HG03354 (cell line): ENCODE measurements around the gene SLC38A10.
"Not testable (repeated sequence)": the region's sequence is repeated elsewhere in the genome, so short reads cannot be mapped to it uniquely, and the experiment has no call there.

Experiments used
- ATAC-seq: cut with Tn5 transposase; IDR thresholded peaks from one replicate; pipeline ENCODE4 v1.9.1; 2021; ENCODE audit warnings: mild to moderate bottlenecking; ENCODE audit not compliant: unreplicated experiment, poor library complexity, severe bottlenecking

The SLC38A10 gene

GRCh38 chr17:81314398-81315081 is 19.4 kb upstream of the SLC38A10 start:
- no peak for ATAC-seq

DNA sequence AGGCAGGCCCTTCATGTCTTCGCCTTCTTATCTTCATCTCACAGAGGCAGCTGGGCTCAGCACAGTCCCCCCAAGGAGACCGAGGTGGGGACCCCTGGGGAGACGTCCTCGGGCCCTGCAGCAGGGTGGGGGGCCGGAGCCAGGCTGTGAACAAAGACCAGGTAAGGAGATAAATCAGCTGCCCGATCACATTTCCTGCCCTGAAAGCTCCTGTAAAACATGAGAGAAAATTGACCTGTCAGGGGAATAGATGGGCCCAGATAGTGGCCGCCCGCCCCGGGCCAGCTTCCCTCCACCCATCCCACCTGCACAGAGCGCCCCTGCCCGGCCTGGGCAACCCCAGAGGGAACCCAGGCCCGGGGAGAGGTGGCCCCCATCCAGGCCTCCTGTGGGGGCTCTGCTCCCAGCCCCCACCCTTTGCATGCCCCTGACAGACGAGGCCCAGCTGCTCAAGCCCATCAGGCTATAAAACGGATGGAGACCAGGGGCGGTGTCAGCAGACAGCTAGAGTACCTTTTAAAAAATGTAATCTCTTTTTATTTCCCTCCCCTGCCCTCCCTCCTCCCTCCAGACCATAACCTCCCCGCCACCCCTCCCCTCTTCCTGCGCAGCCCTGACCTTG is 18.8 kb upstream of the SLC38A10 start:
- no peak for ATAC-seq

DNA sequence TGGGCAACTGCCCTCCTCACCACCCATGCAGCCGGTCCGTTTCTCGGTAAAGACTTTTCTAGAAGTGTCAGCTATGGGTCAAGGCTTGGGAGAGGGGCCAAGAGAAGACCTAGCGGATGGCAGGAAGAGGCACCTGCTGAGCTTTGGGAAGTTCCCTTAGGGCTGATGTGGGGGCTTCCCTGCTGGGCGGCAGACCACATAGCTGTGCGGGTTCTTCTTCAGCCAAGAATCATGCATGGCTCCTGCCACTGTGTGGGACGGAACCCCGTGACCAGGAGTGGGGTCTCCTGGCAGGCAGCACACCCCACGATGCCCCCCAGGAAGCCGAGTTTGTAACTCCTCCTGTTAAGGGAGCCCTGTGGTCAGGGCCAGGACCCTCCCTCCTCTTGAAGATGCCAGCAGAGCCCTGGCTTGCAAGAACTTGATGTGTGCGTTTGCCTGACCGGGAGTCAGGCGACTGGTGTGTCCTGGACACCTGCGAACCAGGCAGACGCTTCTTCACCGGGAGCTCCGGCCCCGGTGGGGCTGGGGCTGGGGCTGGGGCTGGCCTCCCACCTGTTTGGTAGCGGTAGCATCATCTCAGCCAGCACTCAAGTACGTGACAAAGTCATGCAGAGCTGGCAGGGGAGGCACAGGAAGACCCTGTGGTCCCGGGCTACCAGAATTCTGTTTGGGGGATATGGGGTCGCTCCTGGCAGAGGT is 17.7 kb upstream of the SLC38A10 start:
- no peak for ATAC-seq

GRCh38 chr17:81311946-81312345 is 16.8 kb upstream of the SLC38A10 start:
- no peak for ATAC-seq

DNA sequence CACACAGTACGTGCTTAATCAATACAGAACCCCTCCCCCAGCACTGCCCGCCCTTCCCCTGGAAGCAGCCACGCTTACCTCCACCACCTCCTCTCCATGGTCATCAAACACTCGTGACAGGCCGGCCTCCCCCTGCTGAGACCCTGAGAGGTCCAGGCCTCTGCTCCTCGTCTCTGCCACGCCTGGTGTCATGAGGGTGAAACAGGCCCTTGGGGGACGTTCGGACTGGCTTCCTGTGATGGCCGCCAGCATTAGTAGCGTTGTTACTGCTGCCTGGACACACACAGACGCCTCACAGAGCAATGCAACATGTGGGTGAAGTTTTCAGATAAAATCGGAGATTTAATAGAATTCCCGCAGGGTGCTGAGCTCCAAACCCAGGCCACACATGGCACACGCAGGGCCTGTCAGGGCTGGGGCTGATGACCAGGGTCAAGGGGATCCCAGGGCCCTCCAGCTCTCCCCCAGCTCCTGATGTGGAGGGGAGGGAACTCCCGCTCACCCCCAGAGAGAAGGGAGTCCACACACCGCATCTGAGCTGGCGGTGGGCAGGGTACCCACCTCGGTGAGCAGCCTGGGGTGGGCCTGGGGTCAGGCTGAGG is 15.9 kb upstream of the SLC38A10 start:
- ATAC-seq, result no peak

- no peak for ATAC-seq
Observed at GRCh38 chr17:81309859-81310839, 15.0 kb upstream of the SLC38A10 start.

GRCh38 chr17:81309140-81309858 is 14.2 kb upstream of the SLC38A10 start:
- no peak for ATAC-seq

GRCh38 chr17:81308784-81309139 is 13.7 kb upstream of the SLC38A10 start:
- not testable (repeated sequence) for ATAC-seq

DNA sequence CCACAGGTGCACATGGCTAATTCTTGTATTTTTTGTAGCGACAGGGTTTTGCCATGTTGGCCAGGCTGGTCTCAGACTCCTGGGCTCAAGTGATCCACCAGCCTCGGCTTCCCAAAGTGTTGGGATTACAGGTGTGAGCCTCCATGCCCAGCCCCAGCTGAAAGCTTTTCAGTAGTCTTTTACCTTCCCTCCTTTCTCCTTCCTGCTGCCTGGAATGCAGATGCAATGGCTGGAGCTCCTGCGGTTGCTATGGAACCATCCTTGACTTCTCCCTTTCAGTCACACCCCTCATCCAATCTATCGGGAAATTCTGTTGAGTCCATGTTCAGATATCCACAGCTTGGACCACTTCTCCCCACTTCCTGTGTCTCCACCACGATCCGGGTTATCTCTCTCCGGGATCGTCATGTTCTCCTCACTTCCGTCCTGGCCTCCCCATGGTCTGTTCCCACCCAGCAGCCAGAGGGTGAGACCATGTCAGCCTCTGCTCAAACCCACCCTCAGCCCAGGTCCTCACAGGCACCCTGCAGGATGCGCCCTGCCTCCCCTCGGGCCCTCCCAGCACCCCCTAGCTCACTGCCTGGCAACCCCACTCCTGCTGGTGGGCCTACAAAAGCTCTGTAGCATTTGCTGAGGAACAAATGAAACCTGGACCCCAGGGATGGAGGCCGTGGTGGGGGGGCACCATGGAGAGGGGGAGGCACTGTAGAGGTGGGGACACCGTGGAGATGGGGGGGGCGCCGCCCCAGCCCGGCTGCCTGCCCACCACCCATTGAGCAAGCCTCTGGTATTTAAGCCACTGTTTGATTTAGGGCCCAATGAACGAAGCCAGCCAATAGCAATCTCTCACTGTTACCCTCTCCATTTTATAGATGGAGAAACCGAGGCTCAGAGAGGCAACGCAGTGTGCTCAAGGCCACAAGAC is 12.8 kb upstream of the SLC38A10 start:
- no peak for ATAC-seq

- ATAC-seq, result no peak
Observed at GRCh38 chr17:81306898-81307510, 11.9 kb upstream of the SLC38A10 start.

GRCh38 chr17:81306491-81306890 is 11.4 kb upstream of the SLC38A10 start:
- no peak for ATAC-seq

DNA sequence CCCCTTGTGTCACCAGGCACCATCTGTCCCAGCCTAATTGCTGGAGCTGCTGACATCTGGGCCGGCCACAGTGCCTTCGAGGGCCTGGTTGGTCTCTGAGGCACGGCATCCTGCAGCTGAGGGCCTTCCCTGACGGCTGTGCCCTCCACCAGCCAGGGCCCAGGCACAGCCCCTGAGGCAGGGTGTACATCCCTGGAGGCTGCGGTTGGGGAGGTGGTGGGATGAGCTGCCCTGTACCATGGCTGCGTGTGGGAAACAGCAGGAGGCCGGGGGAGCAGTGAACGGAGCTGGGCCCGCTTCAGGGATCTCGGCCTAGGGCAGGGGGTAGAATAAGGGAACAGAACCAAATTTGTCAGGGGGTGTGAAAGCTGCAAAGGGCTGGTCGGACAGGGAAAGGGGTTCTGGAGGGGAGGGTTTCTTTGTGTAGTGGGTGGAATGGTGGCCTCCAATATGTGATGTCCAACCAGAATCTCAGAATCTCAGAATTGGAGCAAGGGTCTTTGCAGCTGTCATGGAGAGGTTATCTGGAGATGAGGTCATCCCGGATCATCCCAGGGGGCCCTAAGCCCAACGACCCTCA is 10.0 kb upstream of the SLC38A10 start:
- no peak for ATAC-seq

- ATAC-seq, result no peak
Observed at GRCh38 chr17:81304196-81305015, 9.3 kb upstream of the SLC38A10 start.

- ATAC-seq, result no peak
Observed at GRCh38 chr17:81303385-81303784, 8.3 kb upstream of the SLC38A10 start.

DNA sequence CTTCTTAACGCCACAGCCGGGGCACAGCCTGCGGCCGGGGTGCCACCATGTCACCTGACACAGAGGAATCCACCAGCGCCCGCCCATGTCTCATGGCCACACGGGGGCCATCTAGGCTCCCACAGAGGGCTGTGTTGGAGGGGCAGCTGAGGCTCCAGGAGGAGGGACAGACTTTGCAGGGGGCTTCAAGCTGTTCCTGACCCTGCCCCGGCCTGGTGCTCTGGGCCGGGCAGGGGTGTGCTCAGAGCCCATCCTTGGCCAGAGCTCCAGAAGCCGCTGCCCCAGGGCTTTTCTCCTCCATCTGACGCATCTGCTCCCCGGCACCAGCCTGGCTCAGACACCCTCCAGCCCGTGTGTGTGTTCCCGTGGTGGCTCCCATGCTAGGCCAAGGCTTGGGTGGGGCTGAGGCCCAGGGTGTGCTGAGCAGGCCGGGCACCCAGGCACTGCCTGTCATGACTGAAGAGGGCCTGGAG is 7.8 kb upstream of the SLC38A10 start:
- no peak for ATAC-seq

DNA sequence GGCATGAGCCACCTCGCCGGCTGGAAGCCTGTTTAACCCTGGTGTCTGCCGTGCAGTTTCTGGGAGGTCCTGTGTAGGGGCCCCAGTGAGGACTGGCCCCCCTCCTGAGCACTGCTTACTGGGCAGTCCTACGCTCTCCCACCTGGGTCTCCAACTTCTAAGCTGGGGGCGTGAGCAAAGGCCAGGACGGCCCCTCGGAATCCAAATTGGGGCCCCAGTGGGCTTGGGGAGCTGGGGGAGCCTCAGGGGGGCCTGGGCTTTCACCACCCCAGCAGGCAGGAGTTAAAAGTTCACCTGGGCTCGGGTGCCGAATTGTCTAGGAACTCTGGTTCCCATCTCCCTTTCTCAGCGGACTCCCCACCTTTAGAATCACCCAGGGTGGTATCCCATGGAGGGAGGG is 7.2 kb upstream of the SLC38A10 start:
- ATAC-seq, result no peak
